Suprapubic skin (tissue), 4 donors: ENCODE measurements around the gene MIB1.

Experiments
- POLR2A ChIP-seq, 2 donors: fragments of 450-650 bp; IDR thresholded peaks; one replicate each; pipeline ENCODE4 v1.6.1; 2017; ENCODE audit warnings: antibody characterized with exemption in 2 of 2, mild to moderate bottlenecking in 2 of 2, moderate library complexity in 2 of 2
- POLR2AphosphoS5 ChIP-seq, 3 donors: sonication (generic); formaldehyde crosslinking; IDR thresholded peaks; one replicate each; pipeline ENCODE4 v1.6.1; 2017; ENCODE audit warnings: antibody characterized with exemption in 3 of 3
- TF ChIP-seq, protein P1 (sequence below), 2 donors: fragments of 200-600 bp in 1 of 2; fragments of 450-650 bp in 1 of 2; sonication (generic) in 1 of 2; IDR thresholded peaks; one replicate each; pipeline ENCODE4 v1.5.1; 2016 to 2019; ENCODE audit warnings: antibody characterized with exemption in 2 of 2, mild to moderate bottlenecking in 1 of 2, moderate library complexity in 1 of 2

GRCh38 chr18:21722687-21723086 is 17.9 kb upstream of the MIB1 start:
- TF ChIP-seq, protein P1, sequence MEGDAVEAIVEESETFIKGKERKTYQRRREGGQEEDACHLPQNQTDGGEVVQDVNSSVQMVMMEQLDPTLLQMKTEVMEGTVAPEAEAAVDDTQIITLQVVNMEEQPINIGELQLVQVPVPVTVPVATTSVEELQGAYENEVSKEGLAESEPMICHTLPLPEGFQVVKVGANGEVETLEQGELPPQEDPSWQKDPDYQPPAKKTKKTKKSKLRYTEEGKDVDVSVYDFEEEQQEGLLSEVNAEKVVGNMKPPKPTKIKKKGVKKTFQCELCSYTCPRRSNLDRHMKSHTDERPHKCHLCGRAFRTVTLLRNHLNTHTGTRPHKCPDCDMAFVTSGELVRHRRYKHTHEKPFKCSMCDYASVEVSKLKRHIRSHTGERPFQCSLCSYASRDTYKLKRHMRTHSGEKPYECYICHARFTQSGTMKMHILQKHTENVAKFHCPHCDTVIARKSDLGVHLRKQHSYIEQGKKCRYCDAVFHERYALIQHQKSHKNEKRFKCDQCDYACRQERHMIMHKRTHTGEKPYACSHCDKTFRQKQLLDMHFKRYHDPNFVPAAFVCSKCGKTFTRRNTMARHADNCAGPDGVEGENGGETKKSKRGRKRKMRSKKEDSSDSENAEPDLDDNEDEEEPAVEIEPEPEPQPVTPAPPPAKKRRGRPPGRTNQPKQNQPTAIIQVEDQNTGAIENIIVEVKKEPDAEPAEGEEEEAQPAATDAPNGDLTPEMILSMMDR (IDR thresholded peaks at IDR 0.05), result no peak
- TF ChIP-seq POLR2A (IDR thresholded peaks at IDR 0.05), result no peak
- TF ChIP-seq POLR2AphosphoS5 (IDR thresholded peaks at IDR 0.05), result no peak
